GM12865 (cell line): ENCODE results near the gene GOLPH3L.

Experiments
- DNase-seq: peaks from one replicate; pipeline ENCODE4 v3.0.0; 2010; ENCODE audit warnings: low read depth
- H3K4me3 ChIP-seq: 2 replicates; pipeline ENCODE4 v1.5.1; 2011; ENCODE audit warnings: mild to moderate bottlenecking, low read depth, low read length, control low read depth
- CTCF ChIP-seq: IDR thresholded peaks from 2 replicates; pipeline ENCODE4 v1.5.1; 2011; ENCODE audit warnings: low read length, control low read depth, low read depth, inconsistent platforms; ENCODE audit not compliant: insufficient read depth; ENCODE audit errors: missing control alignments

GOLPH3L gene

GRCh38 chr1:150621497-150622302, 75.3 kb downstream of the GOLPH3L start:
- peak; percentile 66 for TF ChIP-seq CTCF
- DNase-seq = peak; percentile 81
- no peak overlapping the region for H3K4me3 ChIP-seq

GRCh38 chr1:150620919-150621318, 76.0 kb downstream of the GOLPH3L start:
- H3K4me3 ChIP-seq = no peak overlapping the region
- no peak for TF ChIP-seq CTCF
- DNase-seq = no peak

DNA sequence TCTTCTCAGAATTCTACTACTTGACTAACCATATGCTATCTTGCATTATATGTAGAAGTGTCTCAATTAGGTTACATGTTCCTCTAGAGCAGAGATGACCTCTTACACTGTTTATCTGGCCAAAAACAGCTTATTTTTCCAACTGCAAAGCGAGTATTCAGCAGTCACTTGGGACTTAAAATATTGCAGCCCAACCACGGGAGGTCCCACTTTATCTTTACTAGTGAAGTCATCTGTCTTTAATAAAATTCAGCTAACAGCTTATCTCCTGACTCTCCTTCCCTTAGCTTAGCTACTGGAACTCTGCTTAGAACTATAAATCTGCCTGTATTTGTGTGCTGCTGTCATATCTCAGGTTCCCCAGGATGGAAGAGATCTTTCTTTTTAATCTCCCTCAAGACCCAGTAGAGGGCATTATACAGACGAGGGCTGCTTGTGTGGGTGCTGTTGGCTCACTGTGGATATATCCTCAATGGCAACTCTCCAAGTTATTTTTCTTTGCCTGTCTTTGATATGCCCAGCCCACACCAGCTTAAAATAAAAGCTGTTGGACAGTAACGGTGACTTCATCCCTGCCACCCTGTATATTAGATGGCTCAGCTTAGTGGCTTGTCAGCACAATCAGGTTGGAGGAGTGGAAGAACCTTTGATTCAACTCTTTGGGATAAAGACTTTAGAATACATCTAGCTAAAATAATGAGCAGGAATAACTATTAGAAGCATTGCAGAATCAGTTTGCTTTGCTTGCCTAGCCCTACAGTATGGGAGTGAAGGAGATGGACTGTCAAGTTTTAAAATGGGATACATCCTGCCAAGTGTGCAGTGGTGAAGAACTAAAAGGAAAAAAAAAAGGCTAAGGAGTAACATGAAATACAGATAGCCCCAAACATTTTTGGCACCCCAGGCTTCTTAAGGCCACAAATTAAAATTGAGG, 77.1 kb downstream of the GOLPH3L start:
- no peak for DNase-seq
- TF ChIP-seq CTCF = peak; percentile 5
- H3K4me3 ChIP-seq = no peak overlapping the region

- DNase-seq = no peak
- no peak for TF ChIP-seq CTCF
- no peak overlapping the region for H3K4me3 ChIP-seq
These were observed 81.4 kb downstream of the GOLPH3L start for GRCh38 chr1:150615346-150616201.

GRCh38 chr1:150613061-150613920, 83.7 kb downstream of the GOLPH3L start:
- peak overlapping the region; percentile 18; the same call in 1 of the 2 replicates for H3K4me3 ChIP-seq
- no peak for TF ChIP-seq CTCF
- peak; percentile 87 for DNase-seq

GRCh38 chr1:150612014-150612345, 85.0 kb downstream of the GOLPH3L start:
- no peak for DNase-seq
- peak overlapping the region; percentile 39 for H3K4me3 ChIP-seq
- TF ChIP-seq CTCF = no peak
